Measurements from ENCODE around the gene SHC1. TPM values are rescaled to one million over a fixed set of nuclear protein-coding genes. Genes with fewer than 3 reads are reported as not detected.
A peak's percentile ranks its signal among the peaks of the same experiment; 100 is the strongest.

SHC1 gene
- total and polyA plus RNA-seq, 5 donors = 37.9 to 81.7 (median 65.9) TPM

DNA sequence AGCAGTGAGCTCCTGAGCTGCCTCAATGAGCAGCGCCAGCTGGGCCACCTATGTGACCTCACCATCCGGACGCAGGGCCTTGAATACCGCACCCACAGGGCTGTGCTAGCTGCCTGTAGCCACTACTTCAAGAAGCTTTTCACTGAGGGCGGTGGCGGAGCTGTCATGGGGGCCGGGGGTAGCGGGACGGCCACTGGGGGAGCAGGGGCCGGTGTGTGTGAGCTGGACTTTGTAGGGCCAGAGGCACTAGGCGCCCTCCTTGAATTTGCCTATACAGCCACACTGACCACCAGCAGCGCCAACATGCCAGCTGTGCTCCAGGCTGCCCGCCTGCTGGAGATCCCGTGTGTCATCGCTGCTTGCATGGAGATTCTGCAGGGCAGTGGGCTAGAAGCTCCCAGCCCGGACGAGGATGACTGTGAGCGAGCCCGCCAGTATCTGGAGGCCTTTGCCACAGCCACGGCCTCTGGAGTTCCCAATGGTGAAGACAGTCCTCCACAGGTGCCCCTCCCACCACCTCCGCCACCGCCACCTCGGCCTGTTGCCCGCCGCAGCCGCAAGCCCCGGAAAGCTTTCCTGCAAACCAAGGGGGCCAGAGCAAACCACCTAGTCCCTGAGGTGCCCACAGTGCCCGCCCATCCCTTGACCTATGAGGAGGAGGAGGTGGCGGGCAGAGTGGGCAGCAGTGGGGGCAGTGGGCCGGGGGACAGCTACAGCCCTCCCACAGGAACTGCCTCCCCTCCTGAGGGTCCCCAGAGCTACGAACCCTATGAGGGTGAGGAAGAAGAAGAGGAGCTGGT, 44.4 kb upstream of the SHC1 start:
- intact Hi-C loops (cut with DNase I) = loop anchor here in 2 of 4 donors (5.0 to 10.0 kb wide), 2 partner anchors 50 to 53 kb away; partner anchors contain the start of gene PYGO2 (in 2 of the 2)
- Histone ChIP-seq H3K27me3 (ENCODE audit: control insufficient read depth, insufficient read depth) (no peaks in the 10 kb centered on the region), H3K4me1 (ENCODE audit: control insufficient read depth, insufficient read depth, low read length) (peaks cover 12% of the 10 kb centered on the region), H3K27ac (ENCODE audit: low read length) (no peak overlapping the region), H3K4me3 (ENCODE audit: low read length) (no peak overlapping the region), H3K9me3 (ENCODE audit: control insufficient read depth, low read length) (no peaks in the 10 kb centered on the region)
- 89% methylated on average over 31 of the region's 31 CpGs for WGBS
- ATAC-seq (no peak), DNase-seq (no peak)

DNA sequence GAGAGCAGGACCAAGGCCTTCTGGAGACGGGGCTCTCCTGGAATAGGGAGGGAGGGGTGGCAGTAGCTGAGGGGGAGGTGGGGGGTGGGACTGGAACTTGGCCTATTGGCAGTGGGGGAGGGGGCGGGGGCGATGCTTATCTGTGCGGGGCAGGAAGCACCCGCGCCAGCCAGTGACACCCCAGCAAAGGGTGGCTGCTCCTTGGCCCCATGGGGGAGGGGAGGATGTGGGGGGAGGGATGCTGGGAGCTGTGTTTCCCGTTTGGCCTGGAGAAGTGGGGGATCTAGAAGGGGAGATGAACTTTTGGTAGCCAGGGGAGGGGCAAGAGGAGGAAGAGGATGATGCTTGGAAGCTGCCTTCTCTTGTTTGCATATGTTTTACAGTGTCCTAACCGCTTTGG, 43.1 kb upstream of the SHC1 start:
- Histone ChIP-seq H3K4me3 (ENCODE audit: low read length) (no peak overlapping the region), H3K27me3 (ENCODE audit: control insufficient read depth, insufficient read depth) (no peaks in the 10 kb centered on the region), H3K27ac (ENCODE audit: low read length) (no peak overlapping the region), H3K9me3 (ENCODE audit: control insufficient read depth, low read length) (no peaks in the 10 kb centered on the region), H3K4me1 (ENCODE audit: control insufficient read depth, insufficient read depth, low read length) (peaks cover 12% of the 10 kb centered on the region)
- DNase-seq (no peak), ATAC-seq (no peak)
- intact Hi-C loops (cut with DNase I) = loop anchor here in 1 of 4 donors (10.0 kb wide), 1 partner anchor 49 kb away; the partner anchor contains the start of gene PYGO2
- 39% methylated on average over 8 of the region's 8 CpGs for WGBS

DNA sequence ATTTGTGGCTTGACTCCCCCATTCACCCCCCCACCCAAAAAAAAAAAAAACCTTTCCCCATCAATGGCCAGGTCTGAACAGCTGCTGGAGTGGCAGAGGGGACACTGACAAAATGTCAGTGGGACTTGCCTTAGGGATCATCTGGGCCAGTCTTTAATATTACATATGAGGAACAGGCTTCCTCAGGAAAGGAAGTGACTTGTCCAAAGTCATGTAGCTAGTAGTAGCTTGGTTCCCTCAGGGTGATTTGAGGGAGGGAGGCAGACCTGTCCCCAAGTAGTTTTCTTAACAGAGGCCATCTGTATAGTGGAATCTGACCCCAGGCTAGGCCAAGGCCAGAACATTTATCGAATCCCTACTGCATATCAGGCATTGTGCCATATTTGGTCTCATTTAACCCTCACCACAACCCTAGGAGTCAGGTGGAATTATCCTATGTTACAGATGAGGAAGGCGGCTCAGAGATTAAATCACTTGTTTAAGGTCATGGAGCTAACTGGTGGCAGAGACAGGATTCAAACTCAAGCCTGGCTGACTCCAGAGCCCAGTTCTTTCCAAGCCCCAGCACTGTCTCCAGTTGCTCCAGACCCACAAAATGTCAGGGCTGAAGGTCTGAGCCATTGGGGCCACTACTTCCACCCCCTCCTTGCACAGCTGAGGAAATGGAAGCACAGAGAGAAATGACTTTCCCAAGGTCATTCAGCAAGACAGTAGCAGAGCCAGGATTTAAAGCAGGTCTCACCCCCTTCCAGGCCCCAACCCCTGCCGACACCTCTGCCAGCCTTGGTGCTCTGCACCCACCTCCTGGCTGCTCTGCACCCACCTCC, 42.4 kb upstream of the SHC1 start:
- no peaks in the 10 kb centered on the region for H3K27me3 ChIP-seq (ENCODE audit: control insufficient read depth, insufficient read depth)
- 69% methylated on average over 3 of the region's 3 CpGs for WGBS
- DNase-seq = no peak
- peaks cover 12% of the 10 kb centered on the region for H3K4me1 ChIP-seq (ENCODE audit: control insufficient read depth, insufficient read depth, low read length)
- no peaks in the 10 kb centered on the region for H3K9me3 ChIP-seq (ENCODE audit: control insufficient read depth, low read length)
- no peak overlapping the region for H3K4me3 ChIP-seq (ENCODE audit: low read length)
- intact Hi-C loops (cut with DNase I) = loop anchor here in 1 of 4 donors (10.0 kb wide), 1 partner anchor 48 kb away; the partner anchor contains the start of gene PYGO2
- H3K27ac ChIP-seq (ENCODE audit: low read length) = no peak overlapping the region
- no peak for ATAC-seq

GRCh38 chr1:155012026-155012546, 41.5 kb upstream of the SHC1 start:
- Histone ChIP-seq H3K9me3 (ENCODE audit: control insufficient read depth, low read length) (no peaks in the 10 kb centered on the region), H3K4me1 (ENCODE audit: control insufficient read depth, insufficient read depth, low read length) (peaks cover 9% of the 10 kb centered on the region), H3K27ac (ENCODE audit: low read length) (peak overlapping the region; percentile 43), H3K4me3 (ENCODE audit: low read length) (no peak overlapping the region), H3K27me3 (ENCODE audit: control insufficient read depth, insufficient read depth) (no peaks in the 10 kb centered on the region)
- intact Hi-C loops (cut with DNase I) = loop anchor here in 1 of 4 donors (10.0 kb wide), 1 partner anchor 47 kb away; the partner anchor contains the start of gene PYGO2
- WGBS = 26% methylated on average over 9 of the region's 9 CpGs
- peak; percentile 52 to 60 for ATAC-seq
- peak; percentile 88 to 92 (median 92) for DNase-seq

DNA sequence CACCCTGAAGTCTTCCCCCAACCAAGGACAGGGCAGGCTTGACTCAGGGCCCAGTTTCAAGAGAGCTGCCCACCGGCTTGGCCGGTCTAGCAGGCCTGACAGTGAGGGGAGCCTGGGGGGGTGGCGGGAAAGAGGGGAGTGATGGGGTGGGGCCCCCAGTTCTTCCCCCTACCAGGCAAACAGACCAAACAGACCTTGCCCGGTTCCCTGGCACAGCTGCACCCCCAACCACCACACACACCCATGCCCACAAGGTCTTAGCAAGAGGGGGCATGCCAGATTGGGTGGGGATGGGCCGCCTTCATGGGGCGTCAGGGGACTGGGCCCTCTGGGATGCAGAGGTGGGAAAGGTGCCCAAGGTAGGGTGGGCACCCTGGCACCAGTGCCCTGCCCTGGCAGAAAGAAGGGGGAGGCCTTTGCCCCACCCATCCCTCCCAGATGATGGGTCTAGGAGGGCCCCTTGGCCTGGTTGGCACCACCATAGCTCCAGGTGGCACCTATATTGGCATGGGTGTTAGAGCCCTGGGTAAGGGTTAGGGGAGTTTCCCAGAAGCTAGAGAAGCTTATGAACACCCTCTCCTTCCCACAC, 41.0 kb upstream of the SHC1 start:
- Histone ChIP-seq H3K4me1 (ENCODE audit: control insufficient read depth, insufficient read depth, low read length) (peaks cover 11% of the 10 kb centered on the region), H3K27ac (ENCODE audit: low read length) (peak overlapping the region; percentile 21), H3K9me3 (ENCODE audit: control insufficient read depth, low read length) (no peaks in the 10 kb centered on the region), H3K27me3 (ENCODE audit: control insufficient read depth, insufficient read depth) (no peaks in the 10 kb centered on the region), H3K4me3 (ENCODE audit: low read length) (no peak overlapping the region)
- ATAC-seq = peak in 1 of 2 donors; percentile 0
- WGBS = 91% methylated on average over 6 of the region's 6 CpGs
- no peak for DNase-seq
- intact Hi-C loops (cut with DNase I) = loop anchor here in 1 of 4 donors (10.0 kb wide), 1 partner anchor 47 kb away; the partner anchor contains the start of gene PYGO2

- H3K27ac ChIP-seq (ENCODE audit: low read length) = no peak overlapping the region
These were observed 40.5 kb upstream of the SHC1 start for GRCh38 chr1:155011004-155011416.

DNA sequence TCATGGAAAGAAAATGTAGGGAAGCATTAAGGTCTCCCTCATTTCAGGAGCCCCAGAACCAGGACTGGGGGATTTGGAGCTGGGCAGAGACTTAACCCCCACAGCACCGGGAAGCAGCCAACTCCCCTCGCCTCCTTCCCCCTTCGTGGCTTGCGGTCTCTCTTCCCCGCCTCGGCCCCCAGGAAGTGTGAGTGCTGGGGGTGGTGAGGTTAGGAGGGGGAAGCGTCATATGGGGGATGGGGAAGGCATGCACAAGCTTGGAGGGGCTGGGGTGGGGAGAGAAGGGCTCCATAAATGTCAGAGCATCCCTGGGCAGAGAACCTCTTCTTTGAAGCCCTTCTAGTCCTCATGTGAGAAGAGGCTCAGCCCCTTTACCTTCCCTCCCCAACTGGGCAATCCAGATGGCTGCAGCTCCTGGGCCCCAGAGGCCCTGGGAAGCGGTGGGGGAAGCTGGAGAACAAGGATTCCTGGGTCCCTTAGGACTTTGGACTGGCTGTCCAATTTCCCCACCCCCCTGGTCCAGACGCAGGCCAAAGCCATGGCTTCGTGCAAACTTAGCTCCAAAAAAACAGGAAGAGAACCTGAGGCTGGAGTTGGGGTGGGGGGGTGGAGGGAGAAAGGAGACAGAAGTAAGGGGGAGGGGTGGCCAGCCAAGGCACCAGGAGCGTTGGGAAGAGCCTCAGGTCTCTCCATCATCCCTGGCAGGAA, 39.8 kb upstream of the SHC1 start:
- no peak for ATAC-seq
- Histone ChIP-seq H3K4me1 (ENCODE audit: control insufficient read depth, insufficient read depth, low read length) (peaks cover 19% of the 10 kb centered on the region), H3K9me3 (ENCODE audit: control insufficient read depth, low read length) (no peaks in the 10 kb centered on the region), H3K27ac (ENCODE audit: low read length) (no peak overlapping the region), H3K27me3 (ENCODE audit: control insufficient read depth, insufficient read depth) (no peaks in the 10 kb centered on the region), H3K4me3 (ENCODE audit: low read length) (no peak overlapping the region)
- WGBS = 49% methylated on average over 11 of the region's 11 CpGs
- no peak for DNase-seq
- intact Hi-C loops (cut with DNase I) = loop anchor here in 1 of 4 donors (10.0 kb wide), 1 partner anchor 46 kb away; the partner anchor contains the start of gene PYGO2

More at GRCh38 chr1:155011004-155011416, 40.5 kb upstream of the SHC1 start:
- Histone ChIP-seq H3K27me3 (ENCODE audit: control insufficient read depth, insufficient read depth) (no peaks in the 10 kb centered on the region), H3K4me3 (ENCODE audit: low read length) (no peak overlapping the region), H3K9me3 (ENCODE audit: control insufficient read depth, low read length) (no peaks in the 10 kb centered on the region), H3K4me1 (ENCODE audit: control insufficient read depth, insufficient read depth, low read length) (peaks cover 16% of the 10 kb centered on the region)
- WGBS = 78% methylated on average over 5 of the region's 5 CpGs
- ATAC-seq = no peak
- no peak for DNase-seq
- intact Hi-C loops (cut with DNase I) = loop anchor here in 1 of 4 donors (10.0 kb wide), 1 partner anchor 46 kb away; the partner anchor contains the start of gene PYGO2

GRCh38 chr1:155009742-155010141, 39.2 kb upstream of the SHC1 start:
- ATAC-seq (no peak), DNase-seq (no peak)
- Histone ChIP-seq H3K27me3 (ENCODE audit: control insufficient read depth, insufficient read depth) (no peaks in the 10 kb centered on the region), H3K9me3 (ENCODE audit: control insufficient read depth, low read length) (no peaks in the 10 kb centered on the region), H3K27ac (ENCODE audit: low read length) (no peak overlapping the region), H3K4me1 (ENCODE audit: control insufficient read depth, insufficient read depth, low read length) (peaks cover 21% of the 10 kb centered on the region), H3K4me3 (ENCODE audit: low read length) (no peak overlapping the region)
- intact Hi-C loops (cut with DNase I) = loop anchor here in 1 of 4 donors (10.0 kb wide), 1 partner anchor 45 kb away; the partner anchor contains the start of gene PYGO2
- 87% methylated on average over 5 of the region's 5 CpGs for WGBS

DNA sequence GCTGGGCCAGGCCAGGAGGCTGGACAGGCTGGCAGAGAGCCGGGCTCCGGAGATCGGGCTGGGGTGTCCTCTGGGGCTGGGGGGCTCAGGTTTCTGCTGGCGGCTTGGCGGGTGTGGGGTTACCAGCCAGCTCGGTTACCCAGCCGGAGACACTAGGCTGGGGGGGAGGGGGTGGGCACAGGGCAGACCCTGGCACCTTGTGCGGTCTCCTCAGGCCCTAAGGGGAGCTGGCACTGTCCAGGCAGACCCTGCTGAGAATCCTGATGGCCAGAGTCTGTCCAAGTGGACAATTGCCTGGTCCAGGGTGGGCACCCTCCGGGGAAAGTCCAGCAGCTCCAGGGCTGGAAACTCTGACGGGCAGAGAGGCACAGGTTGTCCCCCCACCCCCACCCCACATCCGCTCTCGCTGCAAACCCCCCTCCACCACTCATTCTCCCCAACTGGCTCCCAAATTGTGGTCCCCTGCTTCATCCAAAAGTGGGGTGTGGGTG, 38.7 kb upstream of the SHC1 start:
- H3K27ac ChIP-seq (ENCODE audit: low read length) = no peak overlapping the region
- ATAC-seq = no peak

More for the DNA sequence above, 38.7 kb upstream of the SHC1 start:
- Histone ChIP-seq H3K27me3 (ENCODE audit: control insufficient read depth, insufficient read depth) (no peaks in the 10 kb centered on the region), H3K4me3 (ENCODE audit: low read length) (no peak overlapping the region), H3K9me3 (ENCODE audit: control insufficient read depth, low read length) (no peaks in the 10 kb centered on the region), H3K4me1 (ENCODE audit: control insufficient read depth, insufficient read depth, low read length) (peaks cover 26% of the 10 kb centered on the region)
- peak in 2 of 3 donors; percentile 53 to 64 for DNase-seq
- intact Hi-C loops (cut with DNase I) = no loop called here
- WGBS = 91% methylated on average over 12 of the region's 12 CpGs

All from right cardiac atrium (tissue), 5 donors.